GM21390 (cell line): Measurements from ENCODE around the gene BLCAP.

ENCODE experiments used
- ATAC-seq: cut with Tn5 transposase; IDR thresholded peaks from one replicate; pipeline ENCODE4 v1.9.1; 2021; ENCODE audit not compliant: unreplicated experiment

BLCAP gene

GRCh38 chr20:37530696-37531095 lies 3.0 kb upstream of the BLCAP start:
- no peak for ATAC-seq

DNA sequence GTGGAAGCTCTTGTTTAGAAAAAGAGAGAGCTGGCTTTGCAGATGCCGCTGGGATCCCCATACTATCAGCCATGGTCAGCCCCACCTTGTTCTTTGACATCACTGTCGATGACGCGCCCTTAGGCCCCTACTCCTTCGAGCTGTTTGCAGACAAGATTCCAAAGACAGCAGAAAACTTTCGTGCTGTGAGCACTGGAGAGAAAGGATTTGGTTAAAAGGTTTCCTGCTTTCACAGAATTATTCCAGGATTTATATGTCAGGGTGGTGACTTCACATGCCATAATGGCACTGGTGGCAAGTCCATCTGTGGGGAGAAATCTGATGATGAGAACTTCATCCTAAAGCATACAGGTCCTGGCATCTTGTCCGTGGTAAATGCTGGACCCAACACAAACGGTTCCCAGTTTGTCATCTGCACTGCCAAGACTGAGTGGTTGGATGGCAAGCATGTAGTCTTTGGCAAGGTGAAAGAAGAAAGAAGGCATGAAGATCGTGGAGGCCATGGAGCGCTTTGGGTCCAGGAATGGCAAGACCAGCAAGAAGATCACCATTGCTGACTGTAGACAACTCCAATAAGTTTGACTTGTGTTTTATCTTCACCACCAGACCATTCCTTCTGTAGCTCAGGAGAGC lies 2.4 kb upstream of the BLCAP start:
- ATAC-seq = no peak

DNA sequence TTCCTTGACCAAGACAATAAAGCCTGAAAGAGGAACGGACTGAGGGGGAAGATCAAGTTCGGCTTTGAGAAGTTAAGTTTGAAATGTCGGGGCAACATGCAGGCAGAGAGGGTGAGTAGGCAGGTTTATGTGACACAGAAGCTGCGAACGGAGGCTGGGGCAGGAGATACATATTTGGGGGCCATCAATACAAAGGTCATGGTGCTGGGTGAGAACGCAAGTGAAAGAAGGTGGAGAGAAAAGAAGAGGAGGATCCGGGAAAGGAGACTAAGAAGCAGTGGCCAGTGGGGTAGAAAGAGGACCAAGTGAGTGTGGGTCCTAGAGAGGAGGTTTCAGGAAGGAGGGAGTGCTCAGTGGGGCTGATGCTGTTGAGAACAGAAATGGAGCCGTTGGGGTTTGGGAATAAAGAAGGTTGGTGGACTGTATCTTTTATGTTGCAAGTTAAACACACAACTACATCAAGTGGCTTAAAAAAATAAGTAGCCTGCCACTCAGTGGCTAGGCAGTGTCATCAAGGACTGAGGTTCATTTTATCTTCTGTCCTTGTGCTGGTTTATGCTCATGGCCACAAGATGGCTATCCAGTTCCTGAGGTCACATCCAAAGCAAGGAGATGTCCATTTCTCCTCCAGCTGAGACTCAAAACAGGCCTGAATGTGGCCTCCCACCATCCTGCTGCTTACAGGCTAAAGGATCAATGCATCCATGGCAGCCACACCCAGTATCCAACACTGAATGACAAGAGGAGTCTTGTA lies 1.7 kb upstream of the BLCAP start:
- ATAC-seq = no peak

DNA sequence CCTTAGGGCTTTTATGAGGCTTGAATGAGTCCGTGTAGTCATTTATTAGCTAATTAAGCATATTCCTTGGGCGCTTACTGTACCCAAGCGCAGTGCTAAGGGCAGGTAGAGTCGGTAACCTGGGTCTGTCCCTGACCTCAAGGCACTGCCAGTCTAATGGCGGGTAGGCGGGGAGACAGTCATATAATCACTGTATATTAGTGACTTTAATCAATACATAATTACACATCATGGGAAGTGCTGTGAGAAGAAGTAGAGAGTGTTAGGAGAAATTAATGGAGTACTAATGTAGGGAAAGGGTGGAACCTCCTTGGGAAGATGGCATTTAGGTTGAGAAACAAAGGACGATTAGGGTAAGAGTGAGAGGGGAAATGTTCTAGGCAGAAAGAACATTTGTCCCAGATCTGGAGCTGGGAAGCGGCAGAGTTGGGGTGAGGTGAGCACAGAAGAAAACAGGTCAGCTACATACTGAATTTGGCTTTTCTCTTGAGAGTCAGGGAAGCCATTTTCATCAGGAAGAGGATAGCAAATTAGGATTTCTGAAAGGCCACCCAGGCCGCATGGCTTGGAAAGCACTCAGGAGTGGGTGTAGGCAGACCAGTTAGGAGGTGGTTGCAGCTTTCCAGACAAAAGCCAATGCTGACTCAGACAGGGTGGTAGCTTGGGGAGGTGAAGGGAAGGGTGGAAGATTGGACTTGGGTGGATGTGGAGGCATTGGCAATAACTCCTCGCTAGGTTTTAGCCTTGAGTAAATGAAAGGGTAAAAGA lies 954 bp upstream of the BLCAP start:
- peak; percentile 5 for ATAC-seq

DNA sequence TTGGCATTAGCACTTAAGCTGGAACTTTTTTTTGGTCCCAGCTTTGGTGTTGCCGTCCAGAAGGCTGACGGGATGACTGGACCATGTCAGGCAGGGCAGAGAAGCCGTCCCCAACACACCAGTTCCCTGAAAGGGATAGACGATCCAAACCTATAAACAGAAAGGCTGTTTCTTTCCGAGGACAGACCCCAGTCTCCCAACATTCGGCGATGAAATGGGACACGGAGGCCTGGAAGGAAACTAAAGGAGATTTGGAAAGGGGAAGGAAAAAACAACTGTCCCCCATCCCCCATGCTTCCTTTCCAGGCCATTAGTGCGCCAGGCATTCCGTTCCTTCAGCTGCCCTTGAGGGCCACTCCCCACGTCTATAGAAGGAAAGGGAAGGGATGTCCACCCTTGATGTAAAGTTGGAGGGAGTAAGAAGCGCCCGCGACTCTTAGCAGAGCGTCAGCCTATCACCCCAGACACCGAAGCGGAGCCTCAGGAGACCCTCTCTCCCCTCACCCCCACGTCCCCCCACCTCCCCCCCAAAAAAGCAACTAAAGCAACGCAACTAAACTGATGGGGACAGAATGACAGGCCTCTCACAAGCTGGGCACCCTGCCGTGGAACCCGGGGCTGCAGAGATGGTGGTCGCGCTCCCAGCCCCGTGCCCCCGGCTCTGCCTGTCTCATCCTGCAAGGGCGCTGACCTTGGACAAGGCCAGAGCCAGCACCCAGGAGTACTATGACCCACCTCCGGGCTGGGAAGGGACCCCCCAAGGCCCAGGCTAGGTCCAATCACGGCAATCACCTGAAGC lies 638 bp downstream of the BLCAP start:
- no peak for ATAC-seq

- ATAC-seq = no peak
These were observed 1.3 kb downstream of the BLCAP start for GRCh38 chr20:37526238-37526838.

GRCh38 chr20:37525810-37526209 lies 1.9 kb downstream of the BLCAP start:
- ATAC-seq = no peak

DNA sequence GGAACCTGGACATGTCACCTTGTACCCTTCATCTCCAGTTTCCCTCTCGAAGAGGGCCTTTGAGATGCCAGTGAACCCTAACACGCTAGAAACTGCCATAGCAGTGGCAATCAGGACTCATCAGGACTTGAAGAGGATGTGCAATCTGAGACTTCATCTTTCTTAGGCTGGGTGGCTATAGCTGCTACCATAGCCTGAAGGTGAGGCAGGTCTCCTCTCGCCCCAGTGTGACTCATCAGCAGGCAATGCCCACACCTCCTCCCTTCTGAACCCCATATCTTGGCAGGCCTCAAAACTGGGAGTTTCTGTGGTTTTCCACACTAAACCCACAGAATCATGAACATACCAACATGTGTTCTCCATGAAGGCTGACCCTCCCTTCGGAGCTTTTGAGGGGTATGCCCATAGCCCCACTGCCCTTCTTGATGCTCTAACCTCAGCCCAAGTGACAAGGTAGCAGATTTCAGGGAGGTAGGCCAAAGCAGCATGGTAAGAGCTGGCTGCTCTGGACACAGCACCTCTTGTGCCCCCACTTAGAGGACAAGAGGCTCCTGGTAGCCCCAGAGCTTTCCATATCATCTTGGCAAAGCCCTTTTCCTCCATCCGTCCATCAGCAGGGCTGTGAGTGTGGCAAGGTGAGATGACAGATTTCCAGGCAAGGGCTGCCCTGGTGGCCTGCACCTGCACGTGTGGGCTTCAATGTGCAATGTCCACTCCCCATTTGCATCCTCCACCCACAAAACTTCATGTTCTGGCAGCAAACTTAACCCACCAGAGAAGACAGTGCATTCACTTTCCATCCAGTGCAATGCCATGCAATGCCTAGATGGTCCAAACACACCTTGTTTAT lies 2.6 kb downstream of the BLCAP start:
- ATAC-seq = no peak

- ATAC-seq = no peak
These were observed 3.6 kb downstream of the BLCAP start for GRCh38 chr20:37523911-37524700.

- no peak for ATAC-seq
These were observed 4.7 kb downstream of the BLCAP start for GRCh38 chr20:37523012-37523391.

DNA sequence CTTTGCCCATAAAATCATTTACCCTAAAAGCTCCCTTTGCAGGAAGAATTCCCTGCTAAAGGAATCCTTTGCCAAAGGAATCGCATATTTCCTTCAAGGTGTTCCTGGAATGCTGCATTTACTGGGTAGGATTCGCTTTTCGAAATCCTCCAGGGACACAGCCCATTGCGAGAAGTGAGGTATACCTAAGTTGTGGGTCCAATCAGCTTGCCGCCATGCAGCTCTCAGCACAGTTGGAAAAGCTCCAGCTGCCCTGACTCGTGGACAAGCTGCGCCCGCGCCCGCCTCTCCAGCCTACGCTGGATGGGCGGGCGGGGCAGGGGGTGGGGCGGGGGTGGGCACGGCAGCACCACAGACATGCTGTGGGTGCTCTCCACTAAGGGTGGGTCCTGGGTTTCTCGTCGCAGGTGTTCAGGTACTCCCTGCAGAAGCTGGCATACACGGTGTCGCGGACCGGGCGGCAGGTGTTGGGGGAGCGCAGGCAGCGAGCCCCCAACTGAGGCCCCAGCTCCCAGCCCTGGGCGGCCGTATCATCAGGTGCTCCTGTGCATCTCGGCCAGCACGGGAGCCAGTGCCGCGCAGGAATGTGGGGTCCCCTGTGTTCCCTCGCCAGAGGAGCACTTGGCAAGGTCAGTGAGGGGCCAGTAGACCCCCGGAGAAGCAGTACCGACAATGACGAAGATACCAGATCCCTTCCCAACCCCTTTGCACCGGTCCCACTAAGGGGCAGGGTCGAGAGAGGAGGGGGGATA lies 5.2 kb downstream of the BLCAP start:
- ATAC-seq = no peak

DNA sequence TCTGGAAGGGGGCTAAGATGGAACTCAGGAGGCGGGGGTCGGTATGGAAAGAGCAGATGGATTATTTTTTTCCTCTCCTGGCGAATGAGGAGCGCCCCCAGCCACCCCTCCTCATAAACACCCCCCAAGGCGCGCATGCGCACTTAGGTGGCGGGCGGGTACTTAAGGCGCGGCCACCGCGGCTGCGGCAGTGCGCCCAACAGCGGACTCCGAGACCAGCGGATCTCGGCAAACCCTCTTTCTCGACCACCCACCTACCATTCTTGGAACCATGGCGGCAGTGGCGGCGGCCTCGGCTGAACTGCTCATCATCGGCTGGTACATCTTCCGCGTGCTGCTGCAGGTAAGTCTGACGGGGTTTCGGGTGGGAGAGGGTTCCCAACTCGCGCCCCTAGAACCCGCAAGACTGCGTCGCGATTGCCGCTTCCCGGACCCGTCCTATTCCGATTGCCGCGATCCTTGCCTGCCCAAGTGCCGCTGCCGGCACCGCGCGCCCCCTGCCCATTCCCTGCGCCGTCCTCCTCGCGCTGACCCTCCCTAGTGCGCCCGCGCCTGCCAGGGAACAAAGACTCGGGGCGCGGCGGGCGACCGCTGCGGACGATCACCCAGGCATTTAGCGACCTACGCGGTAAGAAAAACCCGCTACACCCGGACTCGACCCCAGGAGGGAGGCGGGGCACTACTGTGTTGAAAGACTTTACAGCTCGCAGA lies 6.5 kb downstream of the BLCAP start, which contains the start of gene NNAT:
Gene NNAT, plus strand, starts transcription at position 190 of the 711 bp plus-strand sequence. Its CDS starts 82 bp downstream, at position 272.
- no peak for ATAC-seq

DNA sequence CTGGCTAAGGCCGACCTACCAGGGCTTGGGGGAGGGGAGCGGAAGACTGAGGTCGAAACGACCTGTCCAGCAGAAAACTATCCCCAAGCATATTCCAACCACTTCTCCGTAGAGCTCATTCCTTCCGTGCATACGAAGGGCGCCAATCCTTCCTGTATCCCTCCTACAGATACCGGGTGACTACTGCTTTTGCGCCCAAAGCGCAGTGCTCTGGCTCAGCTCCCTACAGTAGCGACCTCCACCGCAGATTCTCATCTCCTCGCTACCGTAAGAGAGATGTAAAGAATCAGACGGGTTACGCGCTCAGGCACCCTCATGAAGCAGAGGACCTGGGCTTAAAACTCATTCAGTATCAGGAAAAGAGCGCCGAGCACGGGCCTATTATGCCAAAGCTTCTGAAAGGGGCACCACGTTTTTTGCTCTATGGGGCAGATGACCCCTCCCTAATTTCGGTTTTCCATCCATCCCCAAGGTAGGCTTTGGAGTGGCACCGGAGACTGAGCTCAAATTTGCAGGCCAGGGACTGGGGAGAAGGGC lies 7.2 kb downstream of the BLCAP start:
- ATAC-seq = no peak

DNA sequence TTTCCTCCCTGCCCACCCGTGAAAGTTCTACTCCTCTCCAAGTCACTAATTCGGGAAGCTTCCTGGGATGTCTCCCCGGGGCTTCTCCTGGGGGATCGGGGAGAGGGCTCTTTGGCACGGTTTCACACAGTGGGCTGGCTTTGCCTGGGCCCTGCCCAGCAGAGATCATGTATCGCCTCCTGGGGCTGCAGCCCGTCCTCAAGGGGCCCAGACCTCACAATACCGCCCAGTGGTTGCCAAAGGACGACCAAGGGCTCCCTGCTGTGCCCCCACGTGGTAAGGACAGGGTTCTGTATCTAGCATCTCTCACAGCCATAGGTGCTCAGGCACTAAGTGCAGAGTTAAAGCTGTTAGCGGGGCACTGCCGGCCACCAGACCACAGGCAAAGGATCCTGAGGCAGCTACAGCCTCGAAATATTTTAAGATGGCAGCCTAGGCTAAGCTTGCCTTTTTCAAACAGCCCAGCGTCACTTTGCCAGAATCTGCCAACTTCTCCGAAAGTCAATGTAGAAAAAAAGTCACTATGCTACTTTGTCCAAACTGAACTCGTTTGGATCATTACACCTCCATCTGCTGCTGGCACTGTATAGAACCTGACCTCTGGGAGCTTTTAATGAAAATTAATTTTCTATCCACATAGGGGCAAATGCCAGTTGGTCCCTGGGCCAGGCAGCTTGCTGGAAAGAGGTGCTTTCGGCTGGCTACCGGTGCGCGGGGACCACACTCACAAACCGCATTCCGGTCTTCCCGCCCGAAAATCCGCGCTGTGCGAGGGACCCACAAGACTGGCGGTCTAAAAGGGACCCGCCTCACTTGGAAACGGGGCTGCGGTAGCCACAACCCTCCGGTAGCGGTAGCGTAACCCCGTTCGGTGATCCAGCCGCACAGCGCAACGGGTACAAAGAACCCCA lies 7.9 kb downstream of the BLCAP start:
- ATAC-seq = no peak

GRCh38 chr20:37518606-37519507 lies 8.8 kb downstream of the BLCAP start:
- no peak for ATAC-seq
